MM.1S (cell line): Measurements from ENCODE around the gene BMP8B.
"Not testable (repeated sequence)": the region's sequence is repeated elsewhere in the genome, so short reads cannot be mapped to it uniquely, and the experiment has no call there.

Experiments used
- CTCF ChIP-seq: fragments of 300-600 bp; sonication (generic); IDR thresholded peaks from 2 replicates; pipeline ENCODE4 v1.5.1; 2016; ENCODE audit warnings: antibody characterized with exemption, low read length, mixed read lengths
- EZH2 ChIP-seq: fragments of 300-600 bp; sonication (generic); optimal IDR thresholded peaks from 2 replicates; pipeline ENCODE3; 2017; ENCODE audit warnings: low read depth, mild to moderate bottlenecking, antibody characterized with exemption, low read length, mixed read lengths
- EZH2phosphoT487 ChIP-seq: fragments of 300-600 bp; sonication (generic); IDR thresholded peaks from 2 replicates; pipeline ENCODE4 v1.6.1; 2018; ENCODE audit warnings: antibody characterized with exemption, low read length

- TF ChIP-seq CTCF, EZH2, EZH2phosphoT487: not testable (repeated sequence)
Measured at GRCh38 chr1:39786303-39787107, 2.2 kb downstream of the BMP8B start.
